Hepatocyte (in vitro differentiated cells): Measurements from ENCODE around the gene PDLIM5.

ENCODE experiments used
- EZH2 ChIP-seq: fragments of 200-600 bp; sonication (generic); IDR thresholded peaks from 2 replicates; pipeline ENCODE4 v1.6.1; 2016; ENCODE audit warnings: antibody characterized with exemption, mild to moderate bottlenecking, borderline replicate concordance
- EZH2phosphoT487 ChIP-seq: fragments of 200-600 bp; sonication (generic); IDR thresholded peaks from one replicate; pipeline ENCODE4 v1.6.1; 2018; ENCODE audit warnings: antibody characterized with exemption, mild to moderate bottlenecking, low read depth, moderate library complexity; ENCODE audit not compliant: unreplicated experiment, severe bottlenecking
- TF ChIP-seq, protein P1 (sequence below): fragments of 200-600 bp; sonication (generic); IDR thresholded peaks from 2 replicates; pipeline ENCODE4 v1.5.1; 2016; ENCODE audit warnings: antibody characterized with exemption, mild to moderate bottlenecking; ENCODE audit not compliant: poor library complexity

DNA sequence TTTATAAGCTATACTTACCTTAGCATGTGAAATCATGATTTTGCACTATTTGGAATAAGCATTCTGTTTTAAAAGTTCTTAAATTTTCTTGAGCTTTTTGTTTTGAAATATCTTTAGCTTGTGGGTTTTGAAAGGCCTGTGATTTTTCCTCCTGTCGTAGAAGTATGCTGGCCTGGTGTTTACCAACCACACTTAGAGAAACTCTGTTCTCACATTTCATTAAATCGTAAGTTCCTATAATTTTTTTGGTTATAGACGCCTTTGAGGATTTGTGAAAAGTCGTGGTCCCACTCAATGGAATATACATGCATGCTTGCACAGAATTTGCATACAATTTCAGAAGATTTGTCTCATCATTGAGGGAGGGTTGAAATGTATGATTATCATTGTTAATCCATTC, 63.6 kb downstream of the PDLIM5 start:
- TF ChIP-seq, protein P1, sequence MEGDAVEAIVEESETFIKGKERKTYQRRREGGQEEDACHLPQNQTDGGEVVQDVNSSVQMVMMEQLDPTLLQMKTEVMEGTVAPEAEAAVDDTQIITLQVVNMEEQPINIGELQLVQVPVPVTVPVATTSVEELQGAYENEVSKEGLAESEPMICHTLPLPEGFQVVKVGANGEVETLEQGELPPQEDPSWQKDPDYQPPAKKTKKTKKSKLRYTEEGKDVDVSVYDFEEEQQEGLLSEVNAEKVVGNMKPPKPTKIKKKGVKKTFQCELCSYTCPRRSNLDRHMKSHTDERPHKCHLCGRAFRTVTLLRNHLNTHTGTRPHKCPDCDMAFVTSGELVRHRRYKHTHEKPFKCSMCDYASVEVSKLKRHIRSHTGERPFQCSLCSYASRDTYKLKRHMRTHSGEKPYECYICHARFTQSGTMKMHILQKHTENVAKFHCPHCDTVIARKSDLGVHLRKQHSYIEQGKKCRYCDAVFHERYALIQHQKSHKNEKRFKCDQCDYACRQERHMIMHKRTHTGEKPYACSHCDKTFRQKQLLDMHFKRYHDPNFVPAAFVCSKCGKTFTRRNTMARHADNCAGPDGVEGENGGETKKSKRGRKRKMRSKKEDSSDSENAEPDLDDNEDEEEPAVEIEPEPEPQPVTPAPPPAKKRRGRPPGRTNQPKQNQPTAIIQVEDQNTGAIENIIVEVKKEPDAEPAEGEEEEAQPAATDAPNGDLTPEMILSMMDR = no peak
- TF ChIP-seq EZH2 = no peak
- TF ChIP-seq EZH2phosphoT487 = no peak
